BLaER1 treated with 17β-estradiol and CSF1 and Interleukin-3, amounts not matched to agents 10 nM and 100 nM (cell line): ENCODE measurements around the gene AGFG1.

Experiments
- H3K27ac ChIP-seq, 11 experiments: shearing (Covaris generic); formaldehyde crosslinking; 2 replicates each; pipeline ENCODE4 v1.8.1; 2022
- H3K27me3 ChIP-seq, 11 experiments: shearing (Covaris generic); formaldehyde crosslinking; 2 replicates each; pipeline ENCODE4 v1.8.1; 2022
- H3K36me3 ChIP-seq, 11 experiments: shearing (Covaris generic); formaldehyde crosslinking; 2 replicates each; pipeline ENCODE4 v1.8.1; 2022
- H3K4me1 ChIP-seq, 10 experiments: shearing (Covaris generic); formaldehyde crosslinking; 2 replicates each; pipeline ENCODE4 v1.8.1; 2022
- H3K4me2 ChIP-seq, 11 experiments: shearing (Covaris generic); formaldehyde crosslinking; 2 replicates each; pipeline ENCODE4 v1.8.1; 2022
- H3K4me3 ChIP-seq, 10 experiments: shearing (Covaris generic); formaldehyde crosslinking; 2 replicates each; pipeline ENCODE4 v1.8.1; 2022
- H3K9ac ChIP-seq, 11 experiments: shearing (Covaris generic); formaldehyde crosslinking; 2 replicates each; pipeline ENCODE4 v1.8.1; 2022
- H3K9me3 ChIP-seq, 11 experiments: shearing (Covaris generic); formaldehyde crosslinking; replicated peaks in 1 of 11; 2 replicates each; pipeline ENCODE4 v1.8.1; 2022
- H4K20me1 ChIP-seq, 11 experiments: shearing (Covaris generic); formaldehyde crosslinking; 2 replicates each; pipeline ENCODE4 v1.8.1; 2022
- Cebpa-rat ChIP-seq, 11 experiments: shearing (Covaris generic); IDR thresholded peaks; 2 replicates each; pipeline ENCODE4 v1.8.1; 2022

Gene AGFG1

DNA sequence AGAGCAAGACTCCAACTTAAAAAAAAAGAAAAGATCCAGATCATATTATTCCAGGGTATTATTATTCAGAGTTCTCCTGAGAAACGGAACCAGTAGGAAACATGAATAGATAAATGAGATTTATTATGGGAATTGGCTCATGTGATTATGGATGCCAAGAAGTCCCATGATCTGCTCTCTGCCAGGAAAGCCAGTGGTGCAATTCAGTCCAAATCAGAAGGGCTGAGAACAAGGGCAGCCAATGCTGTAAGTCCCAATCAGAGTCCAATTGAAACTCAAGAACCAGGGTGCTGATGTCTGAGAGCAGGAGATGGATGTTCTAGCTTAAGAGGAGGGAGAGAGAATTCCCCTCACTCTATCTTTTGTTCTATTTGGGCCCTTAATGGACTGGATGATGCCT lies 134.5 kb downstream of the AGFG1 start:
- Histone ChIP-seq H3K9me3 (no peaks in the 10 kb centered on the region), H3K27ac (no peak overlapping the region), H3K4me1 (peaks cover 10 to 20% (median 15%) of the 10 kb centered on the region in 10 experiments; a peak in 17 of 20 replicates), H3K36me3 (no peaks in the 10 kb centered on the region), H3K27me3 (0 out of 22 replicates have a peak, but pooled peaks cover 0 to 3% (median 0%) of the 10 kb centered on the region in 11 experiments), H3K4me2 (0 out of 22 replicates have a peak overlapping the region, but pooled peaks of 1 of the 11 experiments have one; percentile 13), H3K9ac (no peak overlapping the region), H3K4me3 (no peak overlapping the region), H4K20me1 (peaks cover 0 to 5% (median 0%) of the 10 kb centered on the region in 11 experiments; a peak in 1 of 22 replicates)
- no peak for TF ChIP-seq Cebpa-rat (IDR thresholded peaks at IDR 0.05)

DNA sequence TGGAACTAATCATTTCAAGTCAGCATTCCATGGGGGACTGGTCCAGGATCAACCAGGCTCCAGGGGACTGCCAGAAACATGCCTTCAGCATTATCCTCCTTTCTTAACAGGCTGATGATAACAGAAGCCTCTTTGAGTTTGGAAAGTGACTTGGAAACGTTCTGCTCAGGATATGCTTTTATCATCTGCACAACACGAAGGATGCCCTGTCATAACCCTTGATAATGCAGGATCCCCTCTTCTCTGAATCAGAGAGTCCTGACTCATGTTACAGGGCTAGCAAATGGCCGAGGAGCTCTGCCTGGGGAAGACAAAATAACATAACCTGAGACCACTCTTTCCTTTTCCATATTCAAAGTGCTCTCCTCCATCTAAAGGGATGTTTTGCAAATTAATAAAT lies 136.0 kb downstream of the AGFG1 start:
- peak overlapping the region in 1 of 11 experiments; percentile 22; a peak in 3 of 22 replicates for H3K27ac ChIP-seq
- H3K9ac ChIP-seq: no peak overlapping the region
- peaks cover 10 to 20% (median 15%) of the 10 kb centered on the region in 10 experiments; a peak in 17 of 20 replicates for H3K4me1 ChIP-seq
- no peak overlapping the region for H3K4me3 ChIP-seq
- TF ChIP-seq Cebpa-rat (IDR thresholded peaks at IDR 0.05): no peak
- H3K4me2 ChIP-seq: peak overlapping the region in 10 of 11 experiments; percentile 24 to 87 (median 42); a peak in 15 of 22 replicates
- no peaks in the 10 kb centered on the region for H3K36me3 ChIP-seq
- H4K20me1 ChIP-seq: peaks cover 0 to 5% (median 0%) of the 10 kb centered on the region in 11 experiments; a peak in 1 of 22 replicates
- H3K27me3 ChIP-seq: 0 out of 22 replicates have a peak, but pooled peaks cover 0 to 3% (median 0%) of the 10 kb centered on the region in 11 experiments
- H3K9me3 ChIP-seq: no peaks in the 10 kb centered on the region

DNA sequence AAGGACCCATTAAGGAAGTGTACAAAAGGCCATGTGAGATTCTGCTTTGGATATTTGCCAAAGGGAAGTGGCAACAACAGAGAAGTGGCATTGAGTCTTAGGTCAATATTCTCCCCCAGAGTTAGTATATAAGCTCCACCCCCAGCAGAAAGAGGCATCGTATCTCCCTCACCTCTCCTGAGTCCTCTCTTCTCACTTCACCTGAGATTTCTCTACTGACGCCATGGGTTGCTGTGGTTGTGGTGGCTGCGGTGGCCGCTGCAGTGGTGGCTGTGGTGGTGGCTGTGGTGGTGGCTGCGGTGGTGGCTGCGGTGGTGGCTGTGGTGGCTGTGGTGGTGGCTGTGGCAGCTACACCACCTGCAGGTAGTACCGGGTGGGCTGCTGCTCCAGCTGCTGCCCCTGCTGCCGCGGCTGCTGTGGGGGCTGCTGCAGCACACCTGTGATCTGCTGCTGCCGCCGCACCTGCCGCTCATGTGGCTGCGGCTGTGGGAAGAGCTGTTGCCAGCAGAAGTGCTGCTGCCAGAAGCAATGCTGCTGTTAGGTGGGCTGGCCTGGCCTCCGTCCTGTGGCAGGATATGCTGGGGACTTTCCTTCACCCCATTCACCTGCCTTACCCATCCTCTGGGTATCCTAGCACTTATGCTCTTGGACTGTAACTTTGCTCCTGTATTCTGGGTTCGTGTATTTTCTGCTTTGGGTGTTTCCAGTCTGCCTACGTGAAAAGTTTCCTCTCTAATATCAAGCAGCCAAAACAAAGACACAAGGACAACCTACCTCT lies 136.8 kb downstream of the AGFG1 start:
- TF ChIP-seq Cebpa-rat (IDR thresholded peaks at IDR 0.05): no peak
- H3K9ac ChIP-seq: no peak overlapping the region
- no peak overlapping the region; a peak in 1 of 22 replicates for H3K27ac ChIP-seq
- peaks cover 0 to 5% (median 0%) of the 10 kb centered on the region in 11 experiments; a peak in 1 of 22 replicates for H4K20me1 ChIP-seq
- peaks cover 10 to 20% (median 15%) of the 10 kb centered on the region in 10 experiments; a peak in 17 of 20 replicates for H3K4me1 ChIP-seq
- H3K27me3 ChIP-seq: 0 out of 22 replicates have a peak, but pooled peaks cover 0 to 3% (median 0%) of the 10 kb centered on the region in 11 experiments
- no peaks in the 10 kb centered on the region for H3K36me3 ChIP-seq
- no peak overlapping the region for H3K4me3 ChIP-seq
- peak overlapping the region; percentile 24 to 87 (median 37); a peak in 19 of 22 replicates for H3K4me2 ChIP-seq
- no peaks in the 10 kb centered on the region for H3K9me3 ChIP-seq

DNA sequence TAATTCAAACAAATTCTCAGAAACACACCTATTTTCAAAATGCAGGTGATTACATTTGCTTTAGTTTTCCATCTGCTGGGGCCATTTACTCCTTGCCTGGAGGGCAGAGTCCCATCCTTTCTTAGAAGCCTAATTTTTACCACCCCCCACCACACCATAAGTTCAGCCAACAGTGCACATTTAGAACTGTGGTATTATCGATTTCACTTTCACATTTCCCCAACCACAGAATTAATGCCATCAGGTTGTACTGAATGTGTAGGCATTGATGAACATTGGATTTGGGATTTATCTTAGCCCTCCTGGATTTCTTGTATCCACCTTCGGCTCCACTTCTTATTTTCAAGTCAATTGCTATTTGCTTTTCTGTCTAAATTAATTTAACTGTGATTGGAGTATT lies 138.2 kb downstream of the AGFG1 start:
- Histone ChIP-seq H4K20me1 (peaks cover 0 to 5% (median 0%) of the 10 kb centered on the region in 11 experiments; a peak in 1 of 22 replicates), H3K27me3 (0 out of 22 replicates have a peak, but pooled peaks cover 0 to 3% (median 0%) of the 10 kb centered on the region in 11 experiments), H3K36me3 (no peaks in the 10 kb centered on the region), H3K4me3 (no peak overlapping the region), H3K4me2 (no peak overlapping the region), H3K9ac (no peak overlapping the region), H3K9me3 (no peaks in the 10 kb centered on the region), H3K27ac (no peak overlapping the region), H3K4me1 (peaks cover 10 to 20% (median 15%) of the 10 kb centered on the region in 10 experiments; a peak in 17 of 20 replicates)
- no peak for TF ChIP-seq Cebpa-rat (IDR thresholded peaks at IDR 0.05)
